SJSA1 (cell line): Measurements from ENCODE around the gene NFIB. TPM values are rescaled to one million over a fixed set of nuclear protein-coding genes. Genes with fewer than 3 reads are reported as not detected.

Experiments used
- DNase-seq, 2 experiments: peaks; one replicate each; pipeline ENCODE4 v3.0.0-alpha.2; 2015 to 2020; ENCODE audit warnings: low spot score in 2 of 2, low read depth in 1 of 2
- H3K27ac ChIP-seq: fragments of 250-450 bp; sonication (Bioruptor Pico); 2 replicates; pipeline ENCODE4 v1.5.1; 2020; ENCODE audit warnings: mild to moderate bottlenecking, moderate library complexity
- H3K27me3 ChIP-seq: fragments of 250-450 bp; sonication (Bioruptor Pico); replicated peaks from 2 replicates; pipeline ENCODE4 v1.5.1; 2020; ENCODE audit warnings: mild to moderate bottlenecking, moderate library complexity
- H3K36me3 ChIP-seq: fragments of 250-450 bp; sonication (Bioruptor Pico); 2 replicates; pipeline ENCODE4 v1.5.1; 2020; ENCODE audit warnings: mild to moderate bottlenecking
- H3K4me1 ChIP-seq: fragments of 250-450 bp; sonication (Bioruptor Pico); replicated peaks from 2 replicates; pipeline ENCODE4 v1.6.1; 2021; ENCODE audit warnings: mild to moderate bottlenecking
- H3K4me3 ChIP-seq: fragments of 250-450 bp; sonication (Bioruptor Pico); 2 replicates; pipeline ENCODE4 v1.5.1; 2020; ENCODE audit warnings: mild to moderate bottlenecking
- H3K9me3 ChIP-seq: fragments of 250-450 bp; sonication (Bioruptor Pico); replicated peaks from 2 replicates; pipeline ENCODE4 v1.5.1; 2020; ENCODE audit warnings: mild to moderate bottlenecking
- total RNA-seq: library from RNA; depleted of rRNA; stranded (reverse); fragments of >200 nt; shearing (Covaris generic); gene quantifications from 2 replicates; pipeline ENCODE4 v1.2.3, GENCODE V29; 2014

The NFIB gene
- total RNA-seq, 1 experiment from 2014 or later: 7.6 TPM

GRCh38 chr9:14156046-14156445 is 157.9 kb downstream of the NFIB start:
- Histone ChIP-seq H3K27ac (no peak overlapping the region), H3K4me3 (no peak overlapping the region), H3K9me3 (no peaks in the 10 kb centered on the region), H3K4me1 (no peaks in the 10 kb centered on the region), H3K27me3 (no peaks in the 10 kb centered on the region), H3K36me3 (no peaks in the 10 kb centered on the region)
- no peak for DNase-seq

GRCh38 chr9:14155237-14155636 is 158.7 kb downstream of the NFIB start:
- H3K4me1 ChIP-seq: no peaks in the 10 kb centered on the region
- H3K9me3 ChIP-seq: no peaks in the 10 kb centered on the region
- no peaks in the 10 kb centered on the region for H3K27me3 ChIP-seq
- DNase-seq: no peak
- H3K27ac ChIP-seq: no peak overlapping the region
- H3K4me3 ChIP-seq: no peak overlapping the region
- no peaks in the 10 kb centered on the region for H3K36me3 ChIP-seq

- H3K27ac ChIP-seq: no peak overlapping the region
- no peaks in the 10 kb centered on the region for H3K4me1 ChIP-seq
- no peaks in the 10 kb centered on the region for H3K27me3 ChIP-seq
- DNase-seq: no peak
- no peaks in the 10 kb centered on the region for H3K36me3 ChIP-seq
- H3K9me3 ChIP-seq: no peaks in the 10 kb centered on the region
- no peak overlapping the region for H3K4me3 ChIP-seq
These were observed 160.6 kb downstream of the NFIB start for GRCh38 chr9:14153310-14153720.

- Histone ChIP-seq H3K27me3 (no peaks in the 10 kb centered on the region), H3K36me3 (no peaks in the 10 kb centered on the region), H3K4me1 (no peaks in the 10 kb centered on the region), H3K27ac (no peak overlapping the region), H3K9me3 (no peaks in the 10 kb centered on the region), H3K4me3 (no peak overlapping the region)
- DNase-seq: no peak
These were observed 162.5 kb downstream of the NFIB start for GRCh38 chr9:14151451-14151850.

- Histone ChIP-seq H3K4me1 (no peaks in the 10 kb centered on the region), H3K36me3 (no peaks in the 10 kb centered on the region), H3K27ac (no peak overlapping the region), H3K4me3 (no peak overlapping the region), H3K9me3 (no peaks in the 10 kb centered on the region), H3K27me3 (no peaks in the 10 kb centered on the region)
- DNase-seq: no peak
These were observed 165.3 kb downstream of the NFIB start for GRCh38 chr9:14148501-14149103.

- DNase-seq: no peak
- H3K4me3 ChIP-seq: no peak overlapping the region
These were observed 166.2 kb downstream of the NFIB start for GRCh38 chr9:14147738-14148137.

GRCh38 chr9:14146201-14146874 is 167.6 kb downstream of the NFIB start:
- Histone ChIP-seq H3K36me3 (no peaks in the 10 kb centered on the region), H3K27me3 (no peaks in the 10 kb centered on the region), H3K4me3 (no peak overlapping the region), H3K27ac (no peak overlapping the region), H3K4me1 (no peaks in the 10 kb centered on the region), H3K9me3 (no peaks in the 10 kb centered on the region)
- DNase-seq: no peak

More at GRCh38 chr9:14147738-14148137, 166.2 kb downstream of the NFIB start:
- no peaks in the 10 kb centered on the region for H3K4me1 ChIP-seq
- no peaks in the 10 kb centered on the region for H3K9me3 ChIP-seq
- H3K36me3 ChIP-seq: no peaks in the 10 kb centered on the region
- no peaks in the 10 kb centered on the region for H3K27me3 ChIP-seq
- no peak overlapping the region for H3K27ac ChIP-seq

GRCh38 chr9:14144215-14144614 is 169.7 kb downstream of the NFIB start:
- H3K4me1 ChIP-seq: no peaks in the 10 kb centered on the region
- no peak overlapping the region for H3K4me3 ChIP-seq
- no peak for DNase-seq
- H3K36me3 ChIP-seq: no peaks in the 10 kb centered on the region
- no peaks in the 10 kb centered on the region for H3K9me3 ChIP-seq
- H3K27me3 ChIP-seq: no peaks in the 10 kb centered on the region
- no peak overlapping the region for H3K27ac ChIP-seq

- Histone ChIP-seq H3K36me3 (no peaks in the 10 kb centered on the region), H3K9me3 (no peaks in the 10 kb centered on the region), H3K27me3 (no peaks in the 10 kb centered on the region), H3K4me3 (no peak overlapping the region), H3K27ac (no peak overlapping the region), H3K4me1 (no peaks in the 10 kb centered on the region)
- no peak for DNase-seq
These were observed 172.2 kb downstream of the NFIB start for GRCh38 chr9:14141699-14142098.

- H3K4me1 ChIP-seq: no peaks in the 10 kb centered on the region
- no peaks in the 10 kb centered on the region for H3K36me3 ChIP-seq
- no peak for DNase-seq
These were observed 173.7 kb downstream of the NFIB start for GRCh38 chr9:14140096-14140697.

GRCh38 chr9:14139287-14139686 is 174.7 kb downstream of the NFIB start:
- DNase-seq: no peak
- H3K27me3 ChIP-seq: no peaks in the 10 kb centered on the region
- H3K4me3 ChIP-seq: no peak overlapping the region
- H3K9me3 ChIP-seq: no peaks in the 10 kb centered on the region
- H3K27ac ChIP-seq: no peak overlapping the region
- H3K4me1 ChIP-seq: no peaks in the 10 kb centered on the region
- no peaks in the 10 kb centered on the region for H3K36me3 ChIP-seq

More at GRCh38 chr9:14140096-14140697, 173.7 kb downstream of the NFIB start:
- Histone ChIP-seq H3K9me3 (no peaks in the 10 kb centered on the region), H3K27me3 (no peaks in the 10 kb centered on the region), H3K4me3 (no peak overlapping the region), H3K27ac (no peak overlapping the region)

GRCh38 chr9:14136646-14137370 is 177.1 kb downstream of the NFIB start:
- no peaks in the 10 kb centered on the region for H3K4me1 ChIP-seq
- H3K4me3 ChIP-seq: no peak overlapping the region
- no peaks in the 10 kb centered on the region for H3K9me3 ChIP-seq
- no peaks in the 10 kb centered on the region for H3K27me3 ChIP-seq
- no peak for DNase-seq
- no peak overlapping the region for H3K27ac ChIP-seq
- H3K36me3 ChIP-seq: no peaks in the 10 kb centered on the region

GRCh38 chr9:14136047-14136635 is 177.8 kb downstream of the NFIB start:
- no peak for DNase-seq
- Histone ChIP-seq H3K9me3 (no peaks in the 10 kb centered on the region), H3K27me3 (no peaks in the 10 kb centered on the region), H3K4me1 (no peaks in the 10 kb centered on the region), H3K27ac (no peak overlapping the region), H3K4me3 (no peak overlapping the region), H3K36me3 (no peaks in the 10 kb centered on the region)

- H3K9me3 ChIP-seq: no peaks in the 10 kb centered on the region
- H3K27ac ChIP-seq: no peak overlapping the region
- H3K27me3 ChIP-seq: no peaks in the 10 kb centered on the region
These were observed 178.5 kb downstream of the NFIB start for GRCh38 chr9:14135421-14135820.

More at GRCh38 chr9:14135421-14135820, 178.5 kb downstream of the NFIB start:
- Histone ChIP-seq H3K4me3 (no peak overlapping the region), H3K36me3 (no peaks in the 10 kb centered on the region), H3K4me1 (no peaks in the 10 kb centered on the region)
- DNase-seq: no peak
